ENCODE measurements around the gene LRRC17. TPM values are rescaled to one million over a fixed set of nuclear protein-coding genes. Genes with fewer than 3 reads are reported as not detected.

The LRRC17 gene, protein sequence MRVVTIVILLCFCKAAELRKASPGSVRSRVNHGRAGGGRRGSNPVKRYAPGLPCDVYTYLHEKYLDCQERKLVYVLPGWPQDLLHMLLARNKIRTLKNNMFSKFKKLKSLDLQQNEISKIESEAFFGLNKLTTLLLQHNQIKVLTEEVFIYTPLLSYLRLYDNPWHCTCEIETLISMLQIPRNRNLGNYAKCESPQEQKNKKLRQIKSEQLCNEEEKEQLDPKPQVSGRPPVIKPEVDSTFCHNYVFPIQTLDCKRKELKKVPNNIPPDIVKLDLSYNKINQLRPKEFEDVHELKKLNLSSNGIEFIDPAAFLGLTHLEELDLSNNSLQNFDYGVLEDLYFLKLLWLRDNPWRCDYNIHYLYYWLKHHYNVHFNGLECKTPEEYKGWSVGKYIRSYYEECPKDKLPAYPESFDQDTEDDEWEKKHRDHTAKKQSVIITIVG
- total RNA-seq (10 to 100 TPM in 1 of 5 donors, 1 to 10 TPM in 1, not detected in 3; 2.2 to 27.9 TPM), polyA plus RNA-seq (10 to 100 TPM in 1 of 3 donors, 1 to 10 TPM in 2; 2.2 to 11.3 (median 2.7) TPM)
- long read RNA-seq, donor 1, transcript LRRC17-202 (4 exons, 1,963 nt) = major isoform, 5 of 5 reads
- long read RNA-seq, donor 1, partial matches to known transcripts = 0 of 5 reads
- long read RNA-seq, donor 1, other reads (novel, unspliced or antisense) = 0 of 5 reads
- long read RNA-seq, donor 2, partial matches to known transcripts = 0 of 2 reads
- long read RNA-seq, donor 2, other reads (novel, unspliced or antisense) = 0 of 2 reads
- long read RNA-seq, donor 3, partial matches to known transcripts = 14 of 15 reads
- long read RNA-seq, donor 3, other reads (novel, unspliced or antisense) = 0 of 15 reads
- long read RNA-seq, donor 4 = 0 reads
- long read RNA-seq, donor 5, transcript LRRC17-202 (4 exons, 1,963 nt) = major isoform, 10 of 32 reads
- long read RNA-seq, donor 5, partial matches to known transcripts = 18 of 32 reads
- long read RNA-seq, donor 5, other reads (novel, unspliced or antisense) = 0 of 32 reads
- long read RNA-seq, donor 6, transcript LRRC17-202 (4 exons, 1,963 nt) = major isoform, 21 of 53 reads
- long read RNA-seq, donor 6, partial matches to known transcripts = 28 of 53 reads
- long read RNA-seq, donor 6, other reads (novel, unspliced or antisense) = 0 of 53 reads
- long read RNA-seq, donor 7, transcript LRRC17-202 (4 exons, 1,963 nt) = major isoform, 8 of 19 reads
- long read RNA-seq, donor 7, partial matches to known transcripts = 11 of 19 reads
- long read RNA-seq, donor 7, other reads (novel, unspliced or antisense) = 0 of 19 reads
- long read RNA-seq, donor 8, partial matches to known transcripts = 28 of 31 reads
- long read RNA-seq, donor 8, other reads (novel, unspliced or antisense) = 0 of 31 reads
- long read RNA-seq, donor 9, transcript LRRC17-202 (4 exons, 1,963 nt) = major isoform, 5 of 21 reads
- long read RNA-seq, donor 9, partial matches to known transcripts = 16 of 21 reads
- long read RNA-seq, donor 9, other reads (novel, unspliced or antisense) = 0 of 21 reads
- long read RNA-seq, donor 10, partial matches to known transcripts = 0 of 2 reads
- long read RNA-seq, donor 10, other reads (novel, unspliced or antisense) = 0 of 2 reads

DNA sequence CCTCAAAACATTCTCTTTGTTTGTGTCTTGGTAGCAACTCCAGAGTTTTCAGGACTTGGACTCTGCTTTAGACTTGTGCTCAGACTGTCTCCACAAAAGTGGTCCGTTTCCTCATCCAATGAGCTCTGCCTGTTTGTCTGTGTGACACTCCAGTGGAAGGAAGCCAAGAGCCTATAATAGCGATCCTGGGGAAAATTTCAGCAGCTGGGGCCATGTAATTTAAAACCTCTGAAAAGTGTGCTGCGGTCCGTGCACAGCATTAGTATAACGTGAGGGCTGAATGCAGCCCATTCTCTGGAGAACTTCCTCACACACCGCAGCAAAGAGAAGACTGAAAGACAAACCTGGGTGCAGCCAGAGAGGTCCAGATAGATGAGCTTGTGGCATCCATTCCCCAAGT is at the start of gene LRRC17:
Gene LRRC17 (plus strand): TSS at position 259 of the 400 bp plus-strand sequence. CDS start 20,914 bp downstream, outside the sequence.
- TF ChIP-seq POLR2AphosphoS5 (IDR thresholded peaks at IDR 0.05) (no peak), EP300 (IDR thresholded peaks at IDR 0.05) (no peak), POLR2A (IDR thresholded peaks at IDR 0.05) (no peak)
- TF ChIP-seq, protein P1, sequence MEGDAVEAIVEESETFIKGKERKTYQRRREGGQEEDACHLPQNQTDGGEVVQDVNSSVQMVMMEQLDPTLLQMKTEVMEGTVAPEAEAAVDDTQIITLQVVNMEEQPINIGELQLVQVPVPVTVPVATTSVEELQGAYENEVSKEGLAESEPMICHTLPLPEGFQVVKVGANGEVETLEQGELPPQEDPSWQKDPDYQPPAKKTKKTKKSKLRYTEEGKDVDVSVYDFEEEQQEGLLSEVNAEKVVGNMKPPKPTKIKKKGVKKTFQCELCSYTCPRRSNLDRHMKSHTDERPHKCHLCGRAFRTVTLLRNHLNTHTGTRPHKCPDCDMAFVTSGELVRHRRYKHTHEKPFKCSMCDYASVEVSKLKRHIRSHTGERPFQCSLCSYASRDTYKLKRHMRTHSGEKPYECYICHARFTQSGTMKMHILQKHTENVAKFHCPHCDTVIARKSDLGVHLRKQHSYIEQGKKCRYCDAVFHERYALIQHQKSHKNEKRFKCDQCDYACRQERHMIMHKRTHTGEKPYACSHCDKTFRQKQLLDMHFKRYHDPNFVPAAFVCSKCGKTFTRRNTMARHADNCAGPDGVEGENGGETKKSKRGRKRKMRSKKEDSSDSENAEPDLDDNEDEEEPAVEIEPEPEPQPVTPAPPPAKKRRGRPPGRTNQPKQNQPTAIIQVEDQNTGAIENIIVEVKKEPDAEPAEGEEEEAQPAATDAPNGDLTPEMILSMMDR (IDR thresholded peaks at IDR 0.05) = no peak
- DNase-seq = peak in 1 of 2 donors; percentile 89
- Histone ChIP-seq H3K27me3 (no peaks in the 10 kb centered on the region), H3K4me1 (peaks cover 0 to 29% (median 16%) of the 10 kb centered on the region in 4 donors), H3K27ac (peak within 1 kb of the TSS in 1 of 5 donors; percentile 26), H3K9me3 (no peaks in the 10 kb centered on the region), H3K4me3 (peak within 1 kb of the TSS; percentile 7 to 20 (median 14)), H3K36me3 (peaks cover 0 to 26% (median 4%) of the 10 kb centered on the region in 4 donors)
- WGBS, 5 donors = 25 to 63% (median 47%) methylated on average over 6 of the region's 6 CpGs
- intact Hi-C loops (cut with DNase I; ENCODE audit: low total_unique reads) = no loop called here

DNA sequence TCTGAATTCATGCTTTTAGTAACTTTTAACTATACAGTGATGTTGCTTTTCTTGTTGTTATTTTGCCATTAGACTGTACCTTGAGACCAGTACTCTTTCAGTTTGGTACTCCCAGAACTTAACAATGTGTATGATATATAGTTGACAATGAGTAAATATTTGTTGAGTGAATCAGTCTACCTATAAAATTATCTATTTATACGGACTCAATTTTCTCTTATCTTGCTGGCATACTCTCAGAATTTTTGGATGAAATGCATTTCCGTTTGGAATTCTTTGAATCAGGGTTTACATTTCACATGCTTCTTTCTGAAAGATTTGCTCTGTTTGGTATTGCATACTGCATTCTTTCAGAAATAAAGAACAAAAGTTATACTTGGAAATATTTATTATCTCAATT is 47.8 kb upstream of the LRRC17 start:
- Histone ChIP-seq H3K4me3 (no peak overlapping the region), H3K36me3 (no peaks in the 10 kb centered on the region), H3K27me3 (no peaks in the 10 kb centered on the region), H3K27ac (no peak overlapping the region), H3K9me3 (no peaks in the 10 kb centered on the region), H3K4me1 (peaks cover 0 to 7% (median 3%) of the 10 kb centered on the region in 4 donors)
- TF ChIP-seq EP300 (IDR thresholded peaks at IDR 0.05) = no peak
- TF ChIP-seq, protein P1 (IDR thresholded peaks at IDR 0.05) = no peak
- TF ChIP-seq POLR2A (IDR thresholded peaks at IDR 0.05) = no peak
- no peak for TF ChIP-seq POLR2AphosphoS5 (IDR thresholded peaks at IDR 0.05)
- no peak for DNase-seq
- WGBS, 5 donors = 26 to 60% (median 46%) methylated on average over 2 of the region's 2 CpGs
- intact Hi-C loops (cut with DNase I; ENCODE audit: low total_unique reads) = no loop called here

DNA sequence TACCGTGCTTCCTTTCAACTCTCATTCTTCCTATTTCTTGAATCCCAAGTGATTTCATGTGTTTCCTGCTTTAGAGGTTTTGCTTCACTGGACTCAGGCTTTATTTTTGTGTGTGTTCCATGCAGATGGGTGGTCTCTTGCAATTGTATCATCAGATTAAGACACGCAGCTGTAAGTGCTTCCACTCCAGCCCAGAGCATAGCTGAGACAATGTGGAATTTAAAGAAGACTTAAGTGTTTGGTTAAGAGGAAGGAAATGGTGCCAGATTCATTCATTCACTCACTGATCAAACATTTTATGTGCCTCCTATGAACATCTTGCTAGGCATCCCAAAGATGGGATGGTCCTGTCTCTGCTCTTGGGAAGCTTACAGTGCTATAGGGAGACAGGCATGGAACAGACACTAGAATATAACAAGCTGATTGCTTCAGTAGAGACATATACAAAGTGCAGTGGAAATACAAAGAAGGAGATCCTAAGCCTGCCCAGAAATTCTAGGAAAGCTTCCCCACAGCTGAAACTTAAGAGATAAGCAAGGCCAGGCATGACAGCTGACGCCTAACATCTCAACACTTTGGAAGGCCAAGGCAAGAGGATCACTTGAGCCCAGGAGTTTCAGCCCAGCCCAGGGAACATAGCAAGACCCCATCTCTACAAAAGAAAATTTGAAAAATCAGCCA is 46.1 kb upstream of the LRRC17 start:
- no peaks in the 10 kb centered on the region for H3K9me3 ChIP-seq
- H3K4me1 ChIP-seq = no peaks in the 10 kb centered on the region
- intact Hi-C loops (cut with DNase I; ENCODE audit: low total_unique reads) = no loop called here
- 82 to 92% (median 83%) methylated on average over 3 of the region's 3 CpGs for WGBS, 5 donors
- H3K27me3 ChIP-seq = no peaks in the 10 kb centered on the region
- H3K36me3 ChIP-seq = peaks cover 0 to 5% (median 0%) of the 10 kb centered on the region in 4 donors
- H3K4me3 ChIP-seq = no peak overlapping the region
- DNase-seq = peak in 1 of 2 donors; percentile 64
- no peak overlapping the region for H3K27ac ChIP-seq
- TF ChIP-seq, protein P1 (IDR thresholded peaks at IDR 0.05) = no peak
- TF ChIP-seq POLR2AphosphoS5 (IDR thresholded peaks at IDR 0.05) (no peak), POLR2A (IDR thresholded peaks at IDR 0.05) (no peak), EP300 (IDR thresholded peaks at IDR 0.05) (no peak)
